NCI-H345 (cell line): ENCODE measurements around the gene KLHL14.
A peak's percentile ranks its signal among the peaks of the same experiment; 100 is the strongest.
"Not testable (repeated sequence)": the region's sequence is repeated elsewhere in the genome, so short reads cannot be mapped to it uniquely, and the experiment has no call there.

Experiments
- DNase-seq: peaks from one replicate; lab custom pipeline; 2025; lab: John Stamatoyannopoulos, UW

KLHL14 gene

GRCh38 chr18:32717126-32717525 lies 55.7 kb downstream of the KLHL14 start:
- no peak for DNase-seq

DNA sequence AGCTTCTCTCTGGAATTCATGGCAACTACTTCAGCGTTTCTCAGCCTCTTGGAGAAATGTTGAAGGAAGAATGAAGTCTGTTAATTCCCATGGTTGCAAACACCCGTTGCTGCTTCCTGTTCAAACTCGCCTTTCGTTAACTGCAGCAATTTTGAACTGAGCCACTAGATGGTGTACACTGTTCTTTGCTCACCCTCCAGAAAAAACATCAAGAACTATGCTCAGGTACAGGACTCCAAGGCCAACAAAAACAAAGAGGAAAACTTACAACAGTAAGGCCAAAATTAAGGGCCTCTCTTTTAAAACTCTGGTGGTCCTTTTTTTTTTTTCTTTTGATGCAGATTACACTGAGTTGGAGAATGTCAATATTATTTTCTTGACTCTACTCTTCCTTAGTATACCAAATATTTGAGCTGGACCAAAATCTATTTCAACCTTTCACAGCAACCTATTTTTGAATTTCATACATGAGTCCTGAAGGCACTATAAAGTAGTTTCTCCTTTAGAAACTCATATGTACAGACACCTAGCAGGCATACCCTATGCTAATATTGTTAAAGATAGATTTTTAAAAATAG lies 58.2 kb downstream of the KLHL14 start:
- DNase-seq: peak; percentile 73

DNA sequence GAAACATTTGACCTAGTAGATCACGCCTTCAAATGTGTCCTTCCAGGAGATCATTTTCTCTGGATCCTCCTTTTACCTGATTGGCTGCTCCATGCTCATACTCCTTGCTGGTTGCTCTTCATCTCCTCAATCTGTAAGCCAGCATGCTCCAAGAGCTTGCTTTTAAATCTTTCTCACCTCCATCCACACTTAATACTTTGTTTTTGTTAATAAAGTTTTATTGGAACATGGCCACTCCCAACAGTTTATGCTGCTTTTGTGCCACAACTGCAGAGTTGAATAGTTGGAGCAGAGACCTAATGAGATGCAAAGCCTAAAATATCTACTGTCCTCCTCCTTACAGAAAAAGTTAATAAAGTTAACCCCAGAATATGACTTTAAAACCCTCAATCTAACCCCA lies 60.0 kb downstream of the KLHL14 start:
- DNase-seq: no peak

- no peak for DNase-seq
Observed at GRCh38 chr18:32711862-32712261, 61.0 kb downstream of the KLHL14 start.

- no peak for DNase-seq
Observed at GRCh38 chr18:32707586-32707985, 65.2 kb downstream of the KLHL14 start.

DNA sequence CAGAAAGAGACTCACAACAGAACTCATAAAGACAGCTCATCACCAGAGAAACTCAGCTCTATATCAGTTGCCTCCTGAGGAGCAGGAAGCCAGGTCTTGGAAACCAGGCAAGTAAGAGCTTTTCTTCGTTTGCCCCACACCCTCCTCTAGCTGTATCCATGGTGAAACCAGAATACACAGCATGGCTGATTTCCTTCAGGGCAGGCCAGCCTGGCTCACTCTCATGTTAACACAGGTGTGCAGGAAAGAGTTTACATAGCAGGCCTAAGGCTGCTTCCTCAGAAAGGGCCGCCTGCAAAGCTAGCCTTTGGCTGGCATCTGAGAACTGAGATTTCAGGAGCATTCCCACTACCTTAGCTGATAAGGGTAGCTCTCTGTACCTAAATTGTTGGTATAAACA lies 65.7 kb downstream of the KLHL14 start:
- no peak for DNase-seq

DNA sequence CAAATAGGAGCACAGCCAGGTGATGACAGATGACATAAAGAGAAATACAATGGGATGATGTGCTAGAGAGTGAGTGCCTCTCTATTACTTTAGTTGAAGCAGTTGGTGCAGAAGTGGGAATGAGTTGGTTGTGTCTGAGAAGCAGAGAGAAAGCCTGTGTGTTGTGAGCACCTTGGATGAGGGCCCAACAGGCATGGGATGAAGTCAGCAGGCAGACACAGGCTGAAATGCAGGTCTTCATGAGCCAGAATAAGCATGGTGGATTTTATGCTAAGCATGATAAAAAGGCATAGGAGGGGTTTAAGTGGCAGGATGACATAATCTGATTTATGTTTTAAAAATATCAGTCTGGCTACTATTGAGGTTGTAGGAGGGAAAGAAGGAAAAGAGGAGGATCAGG lies 71.5 kb downstream of the KLHL14 start:
- peak; percentile 40 for DNase-seq

DNA sequence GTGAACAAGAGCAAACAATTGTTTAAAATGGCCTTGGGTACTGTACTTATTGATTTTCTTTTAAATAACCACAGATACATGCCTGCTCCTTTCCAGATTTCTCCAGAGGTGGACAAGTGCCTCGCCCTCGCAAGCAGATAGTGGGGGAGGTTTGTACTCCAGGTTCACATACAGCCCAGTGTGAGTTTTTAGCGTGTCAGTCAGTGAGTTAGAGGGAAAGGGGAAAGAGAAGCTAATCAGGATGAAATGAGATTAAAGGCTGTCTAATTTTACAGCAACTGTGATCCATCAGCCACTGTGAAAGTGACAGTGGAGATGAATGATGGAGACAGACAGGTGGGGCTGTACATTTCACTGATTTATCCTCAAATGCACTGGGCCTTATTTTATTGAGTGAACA lies 74.7 kb downstream of the KLHL14 start:
- no peak for DNase-seq

GRCh38 chr18:32696376-32696775 lies 76.4 kb downstream of the KLHL14 start:
- DNase-seq: no peak

DNA sequence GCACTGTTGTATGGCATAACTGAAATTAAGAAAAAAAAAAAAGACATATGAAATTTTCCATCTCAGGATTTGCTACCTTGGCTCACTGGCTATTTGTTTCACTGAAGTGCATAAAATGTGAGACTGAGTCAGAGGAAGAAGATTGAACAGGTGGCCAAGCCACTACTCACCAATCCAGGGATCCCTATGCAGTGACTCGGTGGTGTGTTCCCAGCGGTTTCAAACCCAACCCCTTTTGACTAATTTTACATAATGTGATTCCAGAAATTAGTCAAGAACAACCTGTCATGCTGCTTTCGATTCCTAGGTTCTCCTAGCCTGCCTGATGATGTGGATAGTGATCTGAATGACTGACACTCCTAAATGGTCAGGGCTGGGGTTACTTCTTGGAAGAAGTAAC lies 77.3 kb downstream of the KLHL14 start:
- no peak for DNase-seq

DNA sequence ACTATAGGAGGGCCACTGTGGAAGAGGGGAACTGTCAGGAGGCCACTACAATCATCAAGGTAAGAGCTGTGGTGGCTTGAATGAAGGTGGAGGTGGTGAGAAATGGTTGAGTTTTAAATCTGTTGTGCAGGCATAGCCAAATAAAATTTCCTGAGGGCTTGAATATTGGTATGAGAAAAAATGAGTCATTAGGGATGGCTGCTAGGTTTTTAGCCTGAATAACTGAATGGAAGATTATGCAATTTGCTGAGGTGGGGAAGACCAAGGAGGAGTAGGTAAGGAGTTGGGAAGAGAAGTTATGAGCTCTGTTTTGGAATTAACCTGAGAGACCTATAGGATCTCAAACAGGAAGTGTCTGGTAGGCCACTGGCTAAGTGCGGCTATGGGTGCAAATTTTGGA lies 84.0 kb downstream of the KLHL14 start:
- DNase-seq: no peak

- no peak for DNase-seq
Observed at GRCh38 chr18:32684940-32685339, 87.9 kb downstream of the KLHL14 start.

DNA sequence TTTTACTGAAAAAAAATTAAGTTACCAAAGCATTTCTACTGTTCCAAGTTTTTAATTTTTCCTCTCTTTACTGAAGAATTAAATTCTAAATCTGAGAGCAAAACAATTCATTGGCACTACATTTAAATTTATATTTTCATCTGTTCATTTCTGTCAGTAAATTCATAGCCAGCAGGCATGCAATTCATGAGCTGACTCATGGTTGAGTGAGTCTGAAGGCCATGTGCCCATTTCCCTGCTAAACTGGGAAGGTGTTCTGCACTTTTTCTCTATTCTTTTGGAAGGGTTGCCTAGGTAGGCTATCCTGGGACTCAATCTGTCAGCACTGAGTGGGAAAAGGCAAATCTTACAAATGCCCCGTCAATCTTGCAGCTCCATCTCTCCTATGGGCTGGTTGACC lies 88.7 kb downstream of the KLHL14 start:
- DNase-seq: no peak

DNA sequence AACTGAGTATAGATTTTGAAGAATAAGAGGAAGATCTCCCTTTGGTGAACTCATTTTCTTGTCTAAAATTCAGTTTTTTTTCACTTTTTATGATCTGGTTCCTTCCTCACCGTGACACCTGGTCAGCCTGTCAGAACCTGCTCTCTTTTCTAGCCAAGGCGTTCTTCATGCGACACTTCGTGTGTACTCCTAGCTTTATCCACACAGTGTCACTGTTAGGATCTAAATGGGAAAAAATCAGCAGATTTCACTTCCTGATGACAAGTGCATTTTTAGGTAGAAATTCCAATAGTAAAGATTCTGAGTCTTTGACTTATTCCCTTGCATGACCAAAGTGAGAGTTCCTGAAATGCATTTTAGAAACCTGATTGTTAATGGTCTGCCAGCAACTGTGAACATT lies 89.8 kb downstream of the KLHL14 start:
- no peak for DNase-seq

GRCh38 chr18:32677578-32677977 lies 95.2 kb downstream of the KLHL14 start:
- DNase-seq: no peak

GRCh38 chr18:32674491-32674890 lies 98.3 kb downstream of the KLHL14 start:
- DNase-seq: no peak

GRCh38 chr18:32672398-32672797 lies 100.4 kb downstream of the KLHL14 start:
- DNase-seq: no peak

DNA sequence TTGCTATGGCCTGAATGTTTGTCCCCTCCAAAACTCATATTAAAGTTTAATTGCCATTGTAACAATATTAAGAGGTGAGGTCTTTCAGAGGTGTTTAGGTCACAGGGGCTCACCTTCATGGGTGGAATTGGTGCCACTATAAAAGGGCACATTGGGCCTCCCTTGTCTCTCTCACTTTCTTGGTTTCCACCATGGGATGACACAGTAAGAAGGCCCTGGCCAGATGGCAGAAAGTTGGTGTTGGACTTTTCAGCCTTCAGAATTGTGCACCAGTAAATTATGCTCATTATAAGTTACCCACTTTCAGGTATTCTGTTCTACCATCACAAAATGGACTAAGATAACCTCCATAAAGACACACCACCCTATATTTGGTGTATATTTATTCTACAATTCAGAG lies 102.1 kb downstream of the KLHL14 start:
- DNase-seq: no peak

- DNase-seq: no peak
Observed at GRCh38 chr18:32669549-32670165, 103.2 kb downstream of the KLHL14 start.

- no peak for DNase-seq
Observed at GRCh38 chr18:32668956-32669355, 103.9 kb downstream of the KLHL14 start.

GRCh38 chr18:32661486-32662299 lies 111.1 kb downstream of the KLHL14 start:
- DNase-seq: no peak

- not testable (repeated sequence) for DNase-seq
Observed at GRCh38 chr18:32654507-32654906, 118.3 kb downstream of the KLHL14 start.

GRCh38 chr18:32637659-32638058 lies 135.2 kb downstream of the KLHL14 start:
- not testable (repeated sequence) for DNase-seq
